Neural cell (in vitro differentiated cells): ENCODE data around the gene DNAJC11.

Experiments
- EP300 ChIP-seq: fragments of 450-650 bp; conservative IDR thresholded peaks from 2 replicates; pipeline ENCODE4 v1.6.1; 2014; ENCODE audit warnings: antibody characterized with exemption, mild to moderate bottlenecking, moderate library complexity; ENCODE audit not compliant: poor library complexity, severe bottlenecking
- EZH2 ChIP-seq: fragments of 200-600, 300-800 bp; shearing (Covaris generic), sonication (generic); IDR thresholded peaks from 2 replicates; pipeline ENCODE4 v1.6.1; 2014; ENCODE audit warnings: antibody characterized with exemption, low read length, borderline replicate concordance, mild to moderate bottlenecking; ENCODE audit not compliant: insufficient read depth, poor library complexity, severe bottlenecking
- POLR2AphosphoS5 ChIP-seq: IDR thresholded peaks from 2 replicates; pipeline ENCODE4 v1.6.1; 2012
- RAD21 ChIP-seq: fragments of 450-650 bp; conservative IDR thresholded peaks from 2 replicates; pipeline ENCODE4 v1.6.1; 2014; ENCODE audit warnings: antibody characterized with exemption, mild to moderate bottlenecking, moderate library complexity
- SMC3 ChIP-seq: fragments of 450-650 bp; conservative IDR thresholded peaks from 2 replicates; pipeline ENCODE4 v1.6.1; 2014; ENCODE audit warnings: antibody characterized with exemption, mild to moderate bottlenecking, moderate library complexity; ENCODE audit not compliant: poor library complexity
- TF ChIP-seq, protein P1 (sequence below): fragments of 450-650 bp; IDR thresholded peaks from 2 replicates; pipeline ENCODE4 v1.5.1; 2014; ENCODE audit warnings: antibody characterized with exemption, mild to moderate bottlenecking, moderate library complexity; ENCODE audit not compliant: poor library complexity, severe bottlenecking
- TF ChIP-seq, protein P2 (sequence below): IDR thresholded peaks from 2 replicates; pipeline ENCODE4 v1.6.1; 2012; ENCODE audit warnings: borderline replicate concordance

DNA sequence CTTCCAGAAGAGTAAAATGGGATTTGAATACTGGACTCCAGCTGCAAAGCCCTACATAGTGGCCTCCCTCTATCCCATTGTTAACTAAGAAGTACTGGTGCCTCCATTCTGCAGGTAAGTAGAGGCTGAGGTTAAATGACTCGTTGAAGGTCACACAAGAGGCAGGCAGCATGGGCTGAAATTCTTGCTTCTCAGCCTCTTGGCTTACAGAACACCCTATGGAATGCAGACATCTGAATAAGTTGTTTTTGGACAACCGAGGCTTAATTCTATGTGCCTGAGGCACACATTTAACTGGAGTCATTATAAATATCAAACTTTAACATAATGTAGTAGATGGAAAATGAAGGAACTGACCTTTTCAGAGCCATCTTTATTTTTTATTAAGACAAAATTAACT is 5.7 kb downstream of the DNAJC11 start:
- TF ChIP-seq, protein P1, sequence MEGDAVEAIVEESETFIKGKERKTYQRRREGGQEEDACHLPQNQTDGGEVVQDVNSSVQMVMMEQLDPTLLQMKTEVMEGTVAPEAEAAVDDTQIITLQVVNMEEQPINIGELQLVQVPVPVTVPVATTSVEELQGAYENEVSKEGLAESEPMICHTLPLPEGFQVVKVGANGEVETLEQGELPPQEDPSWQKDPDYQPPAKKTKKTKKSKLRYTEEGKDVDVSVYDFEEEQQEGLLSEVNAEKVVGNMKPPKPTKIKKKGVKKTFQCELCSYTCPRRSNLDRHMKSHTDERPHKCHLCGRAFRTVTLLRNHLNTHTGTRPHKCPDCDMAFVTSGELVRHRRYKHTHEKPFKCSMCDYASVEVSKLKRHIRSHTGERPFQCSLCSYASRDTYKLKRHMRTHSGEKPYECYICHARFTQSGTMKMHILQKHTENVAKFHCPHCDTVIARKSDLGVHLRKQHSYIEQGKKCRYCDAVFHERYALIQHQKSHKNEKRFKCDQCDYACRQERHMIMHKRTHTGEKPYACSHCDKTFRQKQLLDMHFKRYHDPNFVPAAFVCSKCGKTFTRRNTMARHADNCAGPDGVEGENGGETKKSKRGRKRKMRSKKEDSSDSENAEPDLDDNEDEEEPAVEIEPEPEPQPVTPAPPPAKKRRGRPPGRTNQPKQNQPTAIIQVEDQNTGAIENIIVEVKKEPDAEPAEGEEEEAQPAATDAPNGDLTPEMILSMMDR: no peak
- no peak for TF ChIP-seq POLR2AphosphoS5
- TF ChIP-seq RAD21: no peak
- no peak for TF ChIP-seq EZH2
- TF ChIP-seq, protein P2, sequence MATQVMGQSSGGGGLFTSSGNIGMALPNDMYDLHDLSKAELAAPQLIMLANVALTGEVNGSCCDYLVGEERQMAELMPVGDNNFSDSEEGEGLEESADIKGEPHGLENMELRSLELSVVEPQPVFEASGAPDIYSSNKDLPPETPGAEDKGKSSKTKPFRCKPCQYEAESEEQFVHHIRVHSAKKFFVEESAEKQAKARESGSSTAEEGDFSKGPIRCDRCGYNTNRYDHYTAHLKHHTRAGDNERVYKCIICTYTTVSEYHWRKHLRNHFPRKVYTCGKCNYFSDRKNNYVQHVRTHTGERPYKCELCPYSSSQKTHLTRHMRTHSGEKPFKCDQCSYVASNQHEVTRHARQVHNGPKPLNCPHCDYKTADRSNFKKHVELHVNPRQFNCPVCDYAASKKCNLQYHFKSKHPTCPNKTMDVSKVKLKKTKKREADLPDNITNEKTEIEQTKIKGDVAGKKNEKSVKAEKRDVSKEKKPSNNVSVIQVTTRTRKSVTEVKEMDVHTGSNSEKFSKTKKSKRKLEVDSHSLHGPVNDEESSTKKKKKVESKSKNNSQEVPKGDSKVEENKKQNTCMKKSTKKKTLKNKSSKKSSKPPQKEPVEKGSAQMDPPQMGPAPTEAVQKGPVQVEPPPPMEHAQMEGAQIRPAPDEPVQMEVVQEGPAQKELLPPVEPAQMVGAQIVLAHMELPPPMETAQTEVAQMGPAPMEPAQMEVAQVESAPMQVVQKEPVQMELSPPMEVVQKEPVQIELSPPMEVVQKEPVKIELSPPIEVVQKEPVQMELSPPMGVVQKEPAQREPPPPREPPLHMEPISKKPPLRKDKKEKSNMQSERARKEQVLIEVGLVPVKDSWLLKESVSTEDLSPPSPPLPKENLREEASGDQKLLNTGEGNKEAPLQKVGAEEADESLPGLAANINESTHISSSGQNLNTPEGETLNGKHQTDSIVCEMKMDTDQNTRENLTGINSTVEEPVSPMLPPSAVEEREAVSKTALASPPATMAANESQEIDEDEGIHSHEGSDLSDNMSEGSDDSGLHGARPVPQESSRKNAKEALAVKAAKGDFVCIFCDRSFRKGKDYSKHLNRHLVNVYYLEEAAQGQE: no peak
- TF ChIP-seq EP300: no peak
- TF ChIP-seq SMC3: no peak
